ENCODE data around the gene RNF220.

RNF220 gene

GRCh38 chr1:44646261-44647110, 241.4 kb downstream of the RNF220 start:
- ChIA-PET POLR2A (interaction anchor here (0.5 to 2.4 kb wide), 3 partner anchors 15 to 35 kb away, joined by 3 to 15 read pairs (median 7); partner anchors contain the start of genes ARMH1 and TMEM53), CTCF (interaction anchor here (1.2 kb wide), 1 partner anchor 74 kb away, joined by 3 read pairs; no protein-coding TSS in a partner anchor)
- Histone ChIP-seq H3K27ac (ENCODE audit: extremely low read depth, low read depth, low read length) (no peak overlapping the region), H3K4me3 (ENCODE audit: low read depth, low read length) (no peak overlapping the region), H3K9me3 (ENCODE audit: control insufficient read depth, insufficient read depth, low read depth, low read length) (no peaks in the 10 kb centered on the region), H3K36me3 (ENCODE audit: control insufficient read depth in 2 of 2, insufficient read depth in 1 of 2, low read length in 2 of 2) (peaks cover 0 to 99% of the 10 kb centered on the region in 2 experiments; a peak in 1 of 3 replicates), H3K4me1 (ENCODE audit: control insufficient read depth, insufficient read depth, low read length) (no peaks in the 10 kb centered on the region)
- TF ChIP-seq YY2 (tag by site-specific recombination; IDR thresholded peaks at IDR 0.05) (no peak), ZNF549 (tag by site-specific recombination; IDR thresholded peaks at IDR 0.05) (no peak), ZNF777 (tag by site-specific recombination; IDR thresholded peaks at IDR 0.05; ENCODE audit: borderline replicate concordance) (no peak), GFI1B (tag by site-specific recombination; IDR thresholded peaks at IDR 0.05) (no peak), ZBTB48 (tag by site-specific recombination; IDR thresholded peaks at IDR 0.05) (no peak), ZNF692 (tag by site-specific recombination; IDR thresholded peaks at IDR 0.05) (no peak), ZNF747 (tag by site-specific recombination; IDR thresholded peaks at IDR 0.05) (no peak), ZFP69B (tag by site-specific recombination; IDR thresholded peaks at IDR 0.05) (no peak), ZSCAN16 (tag by site-specific recombination; IDR thresholded peaks at IDR 0.05) (no peak), SALL2 (tag by site-specific recombination; IDR thresholded peaks at IDR 0.05; ENCODE audit: borderline replicate concordance) (no peak), ZNF776 (tag by site-specific recombination; IDR thresholded peaks at IDR 0.05; ENCODE audit: borderline replicate concordance) (no peak), ZNF513 (tag by site-specific recombination; IDR thresholded peaks at IDR 0.05) (no peak), MZF1 (tag by site-specific recombination; IDR thresholded peaks at IDR 0.05; ENCODE audit: borderline replicate concordance) (no peak), ZNF37A (tag by site-specific recombination; IDR thresholded peaks at IDR 0.05) (no peak)

GRCh38 chr1:44647896-44648295, 242.8 kb downstream of the RNF220 start:
- H3K9me3 ChIP-seq (ENCODE audit: control insufficient read depth, insufficient read depth, low read depth, low read length), result no peaks in the 10 kb centered on the region
- H3K4me1 ChIP-seq (ENCODE audit: control insufficient read depth, insufficient read depth, low read length), result no peaks in the 10 kb centered on the region
- POLR2A ChIA-PET, result interaction anchor here (2.4 kb wide), 1 partner anchor 16 kb away, joined by 15 read pairs; no protein-coding TSS in a partner anchor
- CTCF ChIA-PET, result interaction anchor here (0.6 to 1.5 kb wide), 5 partner anchors 16 to 1348 kb away, joined by 3 to 6 read pairs (median 3); no protein-coding TSS in a partner anchor
- no peak overlapping the region for H3K4me3 ChIP-seq (ENCODE audit: low read depth, low read length)
- H3K27ac ChIP-seq (ENCODE audit: extremely low read depth, low read depth, low read length), result no peak overlapping the region
- H3K36me3 ChIP-seq (ENCODE audit: control insufficient read depth in 2 of 2, insufficient read depth in 1 of 2, low read length in 2 of 2), result peaks cover 0 to 97% of the 10 kb centered on the region in 2 experiments; a peak in 1 of 3 replicates
- TF ChIP-seq PRDM10 (tag by site-specific recombination; IDR thresholded peaks at IDR 0.05), result no peak
- TF ChIP-seq GLIS2 (tag by site-specific recombination; IDR thresholded peaks at IDR 0.05), result no peak
- no peak for TF ChIP-seq ZSCAN4 (tag by site-specific recombination; IDR thresholded peaks at IDR 0.05)
- TF ChIP-seq ZNF580 (tag by site-specific recombination; IDR thresholded peaks at IDR 0.05), result no peak
- no peak for TF ChIP-seq ZNF426 (tag by site-specific recombination; IDR thresholded peaks at IDR 0.05)
